ENCODE results near the gene SLC25A12. TPM values are rescaled to one million over a fixed set of nuclear protein-coding genes. Genes with fewer than 3 reads are reported as not detected.

SLC25A12 gene
- total and polyA plus RNA-seq, 2 donors (not counting 1 experiment from before 2014, with no cell fraction given), result 10.0 to 21.0 TPM

DNA sequence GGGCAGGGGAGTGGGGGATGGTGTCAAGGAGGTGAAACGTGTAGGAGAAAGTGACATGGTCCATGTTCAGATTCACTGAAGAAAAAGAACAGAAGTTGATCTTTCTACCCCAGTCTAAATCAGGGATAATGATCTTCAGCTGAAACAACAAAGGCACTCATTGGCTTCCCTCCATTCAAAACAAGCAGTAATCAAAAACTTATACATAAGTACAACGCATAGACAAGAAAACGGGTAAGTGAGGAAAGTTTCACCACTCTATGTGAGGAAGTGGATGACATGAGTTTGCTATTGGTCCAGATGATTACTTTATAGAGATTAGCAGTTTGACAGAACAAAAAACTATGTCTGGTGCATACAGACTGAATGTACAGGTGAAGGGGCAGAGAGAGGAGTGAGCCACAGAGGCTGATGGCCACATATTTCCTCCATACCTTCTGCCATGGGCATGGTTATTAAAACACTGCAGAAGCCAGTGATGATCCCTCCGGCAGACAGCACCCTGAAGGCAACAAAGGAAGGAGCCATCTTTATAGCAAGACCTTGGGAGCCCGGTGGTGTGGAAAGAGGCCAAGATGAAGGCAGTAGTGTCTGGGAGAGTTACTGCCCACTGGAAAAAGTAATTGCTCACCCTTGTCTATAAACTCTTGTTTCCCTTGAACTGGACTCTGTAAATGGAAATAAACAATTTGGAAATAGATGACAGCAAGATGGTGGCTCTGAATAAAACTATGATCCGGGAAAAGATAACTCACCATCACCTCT is 57.7 kb downstream of the SLC25A12 start:
- H3K9me3 Mint-ChIP-seq (ENCODE audit: insufficient read depth), result no peaks in the 10 kb centered on the region
- WGBS (ENCODE audit: insufficient coverage), result 100% methylated on average over 1 of the region's 6 CpGs
- H3K4me1 Mint-ChIP-seq, result no peaks in the 10 kb centered on the region
- ChIA-PET CTCF (no interaction called here), POLR2A (no interaction called here)
- Histone ChIP-seq H3K27me3 (replicated peaks in 1 of 4; ENCODE audit: control extremely low read depth in 1 of 4, control insufficient read depth in 3 of 4, insufficient read depth in 4 of 4, low read length in 3 of 4) (no peaks in the 10 kb centered on the region), H2AFZ (ENCODE audit: insufficient read depth, low read depth, low read length, poor library complexity, severe bottlenecking) (no peak overlapping the region), H3K4me3 (ENCODE audit: control extremely low read depth in 1 of 5, extremely low read depth in 1 of 5, insufficient read depth in 1 of 5, low read depth in 2 of 5, low read length in 4 of 5) (no peak overlapping the region), H3K36me3 (replicated peaks in 1 of 2; ENCODE audit: control extremely low read depth in 1 of 2, control insufficient read depth in 1 of 2, extremely low read depth in 1 of 2, insufficient read depth in 2 of 2, low read length in 1 of 2) (peaks cover 5 to 65% of the 10 kb centered on the region in 2 experiments), H3K9me3 (ENCODE audit: control extremely low read depth in 1 of 3, control insufficient read depth in 2 of 3, insufficient read depth in 1 of 3, low read length in 2 of 3) (peaks cover 0 to 4% (median 0%) of the 10 kb centered on the region in 3 donors), H4K20me1 (ENCODE audit: control insufficient read depth, insufficient read depth, low read length, poor library complexity, severe bottlenecking) (no peaks in the 10 kb centered on the region), H3K9ac (ENCODE audit: low read length) (no peak overlapping the region), H3K27ac (ENCODE audit: low read length in 2 of 2) (no peak overlapping the region), H3K4me2 (replicated peaks; ENCODE audit: low read depth, low read length, poor library complexity, severe bottlenecking) (no peak overlapping the region), H3K4me1 (ENCODE audit: control insufficient read depth in 2 of 2, insufficient read depth in 2 of 2, low read length in 2 of 2) (no peaks in the 10 kb centered on the region), H3K79me2 (ENCODE audit: control insufficient read depth, insufficient read depth, low read length) (no peaks in the 10 kb centered on the region)
- no peak for TF ChIP-seq EZH2 (IDR thresholded peaks at IDR 0.05; ENCODE audit: borderline replicate concordance, insufficient read depth, low read depth, low read length, poor library complexity, severe bottlenecking)
- TF ChIP-seq, protein P1, sequence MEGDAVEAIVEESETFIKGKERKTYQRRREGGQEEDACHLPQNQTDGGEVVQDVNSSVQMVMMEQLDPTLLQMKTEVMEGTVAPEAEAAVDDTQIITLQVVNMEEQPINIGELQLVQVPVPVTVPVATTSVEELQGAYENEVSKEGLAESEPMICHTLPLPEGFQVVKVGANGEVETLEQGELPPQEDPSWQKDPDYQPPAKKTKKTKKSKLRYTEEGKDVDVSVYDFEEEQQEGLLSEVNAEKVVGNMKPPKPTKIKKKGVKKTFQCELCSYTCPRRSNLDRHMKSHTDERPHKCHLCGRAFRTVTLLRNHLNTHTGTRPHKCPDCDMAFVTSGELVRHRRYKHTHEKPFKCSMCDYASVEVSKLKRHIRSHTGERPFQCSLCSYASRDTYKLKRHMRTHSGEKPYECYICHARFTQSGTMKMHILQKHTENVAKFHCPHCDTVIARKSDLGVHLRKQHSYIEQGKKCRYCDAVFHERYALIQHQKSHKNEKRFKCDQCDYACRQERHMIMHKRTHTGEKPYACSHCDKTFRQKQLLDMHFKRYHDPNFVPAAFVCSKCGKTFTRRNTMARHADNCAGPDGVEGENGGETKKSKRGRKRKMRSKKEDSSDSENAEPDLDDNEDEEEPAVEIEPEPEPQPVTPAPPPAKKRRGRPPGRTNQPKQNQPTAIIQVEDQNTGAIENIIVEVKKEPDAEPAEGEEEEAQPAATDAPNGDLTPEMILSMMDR (IDR thresholded peaks at IDR 0.05), result no peak
- DNase-seq (no peak), ATAC-seq (ENCODE audit: low read depth) (no peak)
- H3K27me3 Mint-ChIP-seq, result no peaks in the 10 kb centered on the region
- intact Hi-C loops (cut with micrococcal nuclease), result no loop called here
- H3K4me3 Mint-ChIP-seq, result no peak overlapping the region
- no peak overlapping the region for H3K27ac Mint-ChIP-seq

DNA sequence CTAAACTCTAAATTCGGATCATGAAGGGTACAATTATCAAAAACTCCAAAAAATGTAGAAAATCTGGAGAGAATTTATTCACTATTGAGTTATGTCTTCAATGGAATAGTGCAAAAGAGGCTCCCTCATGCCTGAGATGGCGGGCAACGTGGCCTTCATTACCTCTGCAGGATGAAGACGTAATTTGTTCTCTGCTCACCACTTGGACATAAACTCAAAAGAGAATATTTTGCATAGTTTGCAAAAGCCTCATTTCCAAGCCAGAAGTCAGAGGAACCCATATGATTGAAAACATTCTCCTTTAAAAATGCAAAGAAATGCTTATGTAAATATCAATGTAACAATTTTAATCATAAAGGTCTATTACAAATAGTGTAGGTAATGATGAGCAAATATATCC is 58.7 kb downstream of the SLC25A12 start:
- ChIA-PET POLR2A (no interaction called here), CTCF (interaction anchor here (0.6 kb wide), 1 partner anchor 14 kb away, joined by 4 read pairs; no protein-coding TSS in a partner anchor)
- TF ChIP-seq EZH2 (IDR thresholded peaks at IDR 0.05; ENCODE audit: borderline replicate concordance, insufficient read depth, low read depth, low read length, poor library complexity, severe bottlenecking), result no peak
- TF ChIP-seq, protein P1 (IDR thresholded peaks at IDR 0.05), result no peak
- DNase-seq (no peak), ATAC-seq (ENCODE audit: low read depth) (no peak)
- no peaks in the 10 kb centered on the region for H3K4me1 Mint-ChIP-seq
- H3K79me2 ChIP-seq (ENCODE audit: control insufficient read depth, insufficient read depth, low read length), result no peaks in the 10 kb centered on the region
- H3K4me3 ChIP-seq (ENCODE audit: control extremely low read depth in 1 of 5, extremely low read depth in 1 of 5, insufficient read depth in 1 of 5, low read depth in 2 of 5, low read length in 4 of 5), result no peak overlapping the region
- intact Hi-C loops (cut with micrococcal nuclease), result no loop called here
- H4K20me1 ChIP-seq (ENCODE audit: control insufficient read depth, insufficient read depth, low read length, poor library complexity, severe bottlenecking), result no peaks in the 10 kb centered on the region
- no peaks in the 10 kb centered on the region for H3K27me3 ChIP-seq (replicated peaks in 1 of 4; ENCODE audit: control extremely low read depth in 1 of 4, control insufficient read depth in 3 of 4, insufficient read depth in 4 of 4, low read length in 3 of 4)
- no peak overlapping the region for H3K4me2 ChIP-seq (replicated peaks; ENCODE audit: low read depth, low read length, poor library complexity, severe bottlenecking)
- no peak overlapping the region for H3K9ac ChIP-seq (ENCODE audit: low read length)
- no peak overlapping the region for H2AFZ ChIP-seq (ENCODE audit: insufficient read depth, low read depth, low read length, poor library complexity, severe bottlenecking)
- H3K9me3 Mint-ChIP-seq (ENCODE audit: insufficient read depth), result no peaks in the 10 kb centered on the region
- no peaks in the 10 kb centered on the region for H3K4me1 ChIP-seq (ENCODE audit: control insufficient read depth in 2 of 2, insufficient read depth in 2 of 2, low read length in 2 of 2)
- H3K36me3 ChIP-seq (replicated peaks in 1 of 2; ENCODE audit: control extremely low read depth in 1 of 2, control insufficient read depth in 1 of 2, extremely low read depth in 1 of 2, insufficient read depth in 2 of 2, low read length in 1 of 2), result peaks cover 8 to 73% of the 10 kb centered on the region in 2 experiments
- no peak overlapping the region for H3K4me3 Mint-ChIP-seq
- H3K9me3 ChIP-seq (ENCODE audit: control extremely low read depth in 1 of 3, control insufficient read depth in 2 of 3, insufficient read depth in 1 of 3, low read length in 2 of 3), result peaks cover 0 to 4% (median 0%) of the 10 kb centered on the region in 3 donors
- 100% methylated on average over 1 of the region's 4 CpGs for WGBS (ENCODE audit: insufficient coverage)
- H3K27ac Mint-ChIP-seq, result no peak overlapping the region
- no peak overlapping the region for H3K27ac ChIP-seq (ENCODE audit: low read length in 2 of 2)
- no peaks in the 10 kb centered on the region for H3K27me3 Mint-ChIP-seq
